HEK293 (cell line): ENCODE data around the gene DNAJA3.
A peak's percentile ranks its signal among the peaks of the same experiment; 100 is the strongest.

ENCODE experiments used
- CTCF ChIA-PET: fragments of 350-600 bp; formaldehyde crosslinking; extraction: SDS; loops from one replicate; lab custom pipeline; 2021; ENCODE audit warnings: antibody characterized with exemption; lab: Yijun Ruan, JAX
- POLR2A ChIA-PET: fragments of 300-600 bp; formaldehyde crosslinking; extraction: SDS; loops from one replicate; lab custom pipeline; 2020; ENCODE audit warnings: antibody characterized with exemption, inconsistent platforms; lab: Yijun Ruan, JAX
- H3K27ac ChIP-seq: fragments of 200-500 bp; sonication (Bioruptor generic); 2 replicates; pipeline ENCODE4 v1.5.1; 2014; ENCODE audit warnings: low read depth, low read length, control low read depth, inconsistent platforms; ENCODE audit errors: extremely low read depth
- H3K36me3 ChIP-seq, 2 experiments: fragments of 200-500 bp in 1 of 2; sonication (Bioruptor generic) in 1 of 2; 1 replicate in 1 of 2; 2 replicates in 1 of 2; pipeline ENCODE4 v1.5.1; 2014 to 2017; ENCODE audit warnings: inconsistent platforms in 2 of 2, low read length in 2 of 2; ENCODE audit not compliant: control insufficient read depth in 2 of 2, insufficient read depth in 1 of 2
- H3K4me1 ChIP-seq: fragments of 200-500 bp; sonication (Bioruptor generic); 2 replicates; pipeline ENCODE4 v1.5.1; 2014; ENCODE audit warnings: mild to moderate bottlenecking, low read length, inconsistent platforms; ENCODE audit not compliant: control insufficient read depth, insufficient read depth
- H3K4me3 ChIP-seq: 2 replicates; pipeline ENCODE4 v1.5.1; 2011; ENCODE audit warnings: low read depth, mild to moderate bottlenecking, control low read depth, low read length, moderate library complexity
- H3K9me3 ChIP-seq: fragments of 200-500 bp; sonication (Bioruptor generic); 2 replicates; pipeline ENCODE4 v1.5.1; 2014; ENCODE audit warnings: low read depth, low read length, inconsistent platforms; ENCODE audit not compliant: control insufficient read depth, insufficient read depth
- FEZF1 ChIP-seq: fragments of 450-650 bp; formaldehyde crosslinking; IDR thresholded peaks from 2 replicates; pipeline ENCODE4 v1.5.1; 2016; ENCODE audit warnings: missing biosample characterization, missing genetic modification characterization
- KLF9 ChIP-seq: fragments of 450-650 bp; formaldehyde crosslinking; IDR thresholded peaks from 2 replicates; pipeline ENCODE4 v1.5.1; 2016; ENCODE audit warnings: missing biosample characterization, missing genetic modification characterization, low read depth
- ZNF19 ChIP-seq: fragments of 450-650 bp; formaldehyde crosslinking; IDR thresholded peaks from 2 replicates; pipeline ENCODE4; 2016; ENCODE audit warnings: missing biosample characterization, missing genetic modification characterization, low read depth
- ZNF274 ChIP-seq, 2 experiments: fragments of 200-500 bp in 1 of 2; fragments of 450-650 bp in 1 of 2; sonication (Bioruptor generic) in 1 of 2; formaldehyde crosslinking in 1 of 2; IDR thresholded peaks; 2 replicates each; pipeline versions ENCODE4 v1.5.1 to v1.6.1; 2014 to 2016; ENCODE audit warnings: borderline replicate concordance in 1 of 2, inconsistent platforms in 1 of 2, low read length in 1 of 2, missing biosample characterization in 1 of 2, missing genetic modification characterization in 1 of 2
- ZNF366 ChIP-seq: fragments of 450-650 bp; formaldehyde crosslinking; conservative IDR thresholded peaks from 2 replicates; pipeline ENCODE4 v1.5.1; 2016; ENCODE audit warnings: missing biosample characterization, missing genetic modification characterization
- ZNF521 ChIP-seq: fragments of 450-650 bp; formaldehyde crosslinking; IDR thresholded peaks from 2 replicates; pipeline ENCODE4 v1.5.1; 2017; ENCODE audit warnings: missing biosample characterization, mild to moderate bottlenecking, missing genetic modification characterization
- ZNF571 ChIP-seq: fragments of 450-650 bp; formaldehyde crosslinking; IDR thresholded peaks from 2 replicates; pipeline ENCODE4 v1.5.0; 2017; ENCODE audit warnings: missing biosample characterization, missing genetic modification characterization
- ZNF600 ChIP-seq: fragments of 450-650 bp; formaldehyde crosslinking; IDR thresholded peaks from 2 replicates; pipeline ENCODE4 v1.5.1; 2016; ENCODE audit warnings: missing biosample characterization, missing genetic modification characterization
- ZNF621 ChIP-seq: fragments of 450-650 bp; formaldehyde crosslinking; IDR thresholded peaks from 2 replicates; pipeline ENCODE4 v1.5.1; 2017; ENCODE audit warnings: missing biosample characterization, missing genetic modification characterization
- ZNF768 ChIP-seq: fragments of 450-650 bp; formaldehyde crosslinking; IDR thresholded peaks from 2 replicates; pipeline ENCODE4 v1.5.1; 2018; ENCODE audit warnings: missing biosample characterization, mild to moderate bottlenecking, missing genetic modification characterization
- TF ChIP-seq, protein P1 (sequence below): sonication (generic); formaldehyde crosslinking; IDR thresholded peaks from 2 replicates; pipeline ENCODE4 v1.8.1; 2022; ENCODE audit warnings: mild to moderate bottlenecking, moderate library complexity, missing genetic modification reagents
- TF ChIP-seq, protein P2 (sequence below): fragments of 450-650 bp; formaldehyde crosslinking; IDR thresholded peaks from 2 replicates; pipeline ENCODE4 v1.5.1; 2017; ENCODE audit warnings: missing biosample characterization, mild to moderate bottlenecking, missing genetic modification characterization, moderate library complexity
- TF ChIP-seq, protein P3 (sequence below): fragments of 450-650 bp; formaldehyde crosslinking; IDR thresholded peaks from 2 replicates; pipeline ENCODE4 v1.5.1; 2016; ENCODE audit warnings: missing biosample characterization, missing genetic modification characterization
- TF ChIP-seq, protein P4 (sequence below): fragments of 450-650 bp; formaldehyde crosslinking; IDR thresholded peaks from 2 replicates; pipeline ENCODE4 v1.5.1; 2016; ENCODE audit warnings: missing biosample characterization, missing genetic modification characterization
- TF ChIP-seq, protein P5 (sequence below): fragments of 450-650 bp; IDR thresholded peaks from 2 replicates; pipeline ENCODE4 v1.5.1; 2018; ENCODE audit warnings: missing biosample characterization, missing genetic modification characterization
- TF ChIP-seq, protein P6 (sequence below): fragments of 450-650 bp; formaldehyde crosslinking; IDR thresholded peaks from 2 replicates; pipeline ENCODE4 v1.5.1; 2017; ENCODE audit warnings: missing biosample characterization, missing genetic modification characterization

The DNAJA3 gene

DNA sequence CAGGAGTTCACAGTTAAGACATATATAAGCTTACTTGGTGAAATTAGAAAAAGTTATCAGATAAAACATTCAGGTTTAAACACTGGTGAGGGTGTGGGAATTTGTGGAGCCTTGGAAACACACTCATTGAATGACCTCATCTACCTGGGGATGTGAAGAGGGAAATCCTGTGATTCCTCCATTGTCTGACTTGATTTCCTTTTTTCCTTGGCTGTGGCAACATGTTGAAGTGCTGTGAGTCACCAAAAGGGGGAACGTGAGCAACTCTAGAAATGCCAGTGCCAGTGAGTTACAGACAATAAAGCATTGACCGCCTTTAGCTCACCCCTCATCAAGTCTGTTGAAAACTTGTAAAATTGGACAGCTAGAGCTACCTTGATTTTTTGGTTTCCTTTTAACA lies 52.3 kb downstream of the DNAJA3 start (continued):
- TF ChIP-seq, protein P1, sequence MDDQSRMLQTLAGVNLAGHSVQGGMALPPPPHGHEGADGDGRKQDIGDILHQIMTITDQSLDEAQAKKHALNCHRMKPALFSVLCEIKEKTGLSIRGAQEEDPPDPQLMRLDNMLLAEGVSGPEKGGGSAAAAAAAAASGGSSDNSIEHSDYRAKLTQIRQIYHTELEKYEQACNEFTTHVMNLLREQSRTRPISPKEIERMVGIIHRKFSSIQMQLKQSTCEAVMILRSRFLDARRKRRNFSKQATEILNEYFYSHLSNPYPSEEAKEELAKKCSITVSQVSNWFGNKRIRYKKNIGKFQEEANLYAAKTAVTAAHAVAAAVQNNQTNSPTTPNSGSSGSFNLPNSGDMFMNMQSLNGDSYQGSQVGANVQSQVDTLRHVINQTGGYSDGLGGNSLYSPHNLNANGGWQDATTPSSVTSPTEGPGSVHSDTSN (CRISPR knock-in tag), result no peak
- TF ChIP-seq, protein P2, sequence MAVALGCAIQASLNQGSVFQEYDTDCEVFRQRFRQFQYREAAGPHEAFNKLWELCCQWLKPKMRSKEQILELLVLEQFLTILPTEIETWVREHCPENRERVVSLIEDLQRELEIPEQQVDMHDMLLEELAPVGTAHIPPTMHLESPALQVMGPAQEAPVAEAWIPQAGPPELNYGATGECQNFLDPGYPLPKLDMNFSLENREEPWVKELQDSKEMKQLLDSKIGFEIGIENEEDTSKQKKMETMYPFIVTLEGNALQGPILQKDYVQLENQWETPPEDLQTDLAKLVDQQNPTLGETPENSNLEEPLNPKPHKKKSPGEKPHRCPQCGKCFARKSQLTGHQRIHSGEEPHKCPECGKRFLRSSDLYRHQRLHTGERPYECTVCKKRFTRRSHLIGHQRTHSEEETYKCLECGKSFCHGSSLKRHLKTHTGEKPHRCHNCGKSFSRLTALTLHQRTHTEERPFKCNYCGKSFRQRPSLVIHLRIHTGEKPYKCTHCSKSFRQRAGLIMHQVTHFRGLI (tag by site-specific recombination), result no peak
- TF ChIP-seq ZNF768 (tag by site-specific recombination) (no peak), ZNF19 (no peak)
- TF ChIP-seq, protein P3, sequence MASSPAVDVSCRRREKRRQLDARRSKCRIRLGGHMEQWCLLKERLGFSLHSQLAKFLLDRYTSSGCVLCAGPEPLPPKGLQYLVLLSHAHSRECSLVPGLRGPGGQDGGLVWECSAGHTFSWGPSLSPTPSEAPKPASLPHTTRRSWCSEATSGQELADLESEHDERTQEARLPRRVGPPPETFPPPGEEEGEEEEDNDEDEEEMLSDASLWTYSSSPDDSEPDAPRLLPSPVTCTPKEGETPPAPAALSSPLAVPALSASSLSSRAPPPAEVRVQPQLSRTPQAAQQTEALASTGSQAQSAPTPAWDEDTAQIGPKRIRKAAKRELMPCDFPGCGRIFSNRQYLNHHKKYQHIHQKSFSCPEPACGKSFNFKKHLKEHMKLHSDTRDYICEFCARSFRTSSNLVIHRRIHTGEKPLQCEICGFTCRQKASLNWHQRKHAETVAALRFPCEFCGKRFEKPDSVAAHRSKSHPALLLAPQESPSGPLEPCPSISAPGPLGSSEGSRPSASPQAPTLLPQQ, result no peak

DNA sequence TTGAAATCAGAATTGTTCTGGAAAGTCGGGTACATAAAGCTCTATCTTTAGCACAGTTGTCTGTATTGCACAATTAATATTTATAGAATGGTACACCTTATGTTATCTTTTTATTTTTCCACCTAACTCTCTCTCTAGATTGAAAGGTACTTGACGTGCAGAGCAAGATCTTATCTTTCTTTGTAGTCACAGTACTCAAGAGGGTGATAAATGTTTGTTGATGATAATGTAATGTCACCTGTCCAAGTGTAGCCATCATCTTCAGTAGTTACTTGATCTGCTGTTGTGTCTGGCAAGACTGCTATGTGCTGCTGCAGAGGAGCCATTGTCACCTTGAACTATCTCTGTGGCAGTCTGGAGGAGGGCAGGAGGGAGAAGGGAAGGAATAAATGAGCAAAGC lies 55.9 kb downstream of the DNAJA3 start:
- CTCF ChIA-PET, result interaction anchor here (0.6 to 1.1 kb wide), 2 partner anchors 30 to 103 kb away, joined by 3 read pairs; no protein-coding TSS in a partner anchor
- H3K4me3 ChIP-seq, result no peak overlapping the region
- peaks cover 7% of the 10 kb centered on the region; the same call in 1 of the 2 replicates for H3K4me1 ChIP-seq
- POLR2A ChIA-PET, result no interaction called here
- H3K36me3 ChIP-seq, result peaks cover 4 to 20% of the 10 kb centered on the region in 2 experiments; a peak in 2 of 3 replicates
- H3K9me3 ChIP-seq, result no peaks in the 10 kb centered on the region
- 0 out of 2 replicates have a peak, but pooled peaks have one; percentile 9 for TF ChIP-seq FEZF1 (tag by site-specific recombination)
- TF ChIP-seq, protein P4, sequence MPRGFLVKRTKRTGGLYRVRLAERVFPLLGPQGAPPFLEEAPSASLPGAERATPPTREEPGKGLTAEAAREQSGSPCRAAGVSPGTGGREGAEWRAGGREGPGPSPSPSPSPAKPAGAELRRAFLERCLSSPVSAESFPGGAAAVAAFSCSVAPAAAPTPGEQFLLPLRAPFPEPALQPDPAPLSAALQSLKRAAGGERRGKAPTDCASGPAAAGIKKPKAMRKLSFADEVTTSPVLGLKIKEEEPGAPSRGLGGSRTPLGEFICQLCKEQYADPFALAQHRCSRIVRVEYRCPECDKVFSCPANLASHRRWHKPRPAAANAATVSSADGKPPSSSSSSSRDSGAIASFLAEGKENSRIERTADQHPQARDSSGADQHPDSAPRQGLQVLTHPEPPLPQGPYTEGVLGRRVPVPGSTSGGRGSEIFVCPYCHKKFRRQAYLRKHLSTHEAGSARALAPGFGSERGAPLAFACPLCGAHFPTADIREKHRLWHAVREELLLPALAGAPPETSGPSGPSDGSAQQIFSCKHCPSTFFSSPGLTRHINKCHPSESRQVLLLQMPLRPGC (tag by site-specific recombination), result 0 out of 2 replicates have a peak, but pooled peaks have one; percentile 27
- TF ChIP-seq, protein P5, sequence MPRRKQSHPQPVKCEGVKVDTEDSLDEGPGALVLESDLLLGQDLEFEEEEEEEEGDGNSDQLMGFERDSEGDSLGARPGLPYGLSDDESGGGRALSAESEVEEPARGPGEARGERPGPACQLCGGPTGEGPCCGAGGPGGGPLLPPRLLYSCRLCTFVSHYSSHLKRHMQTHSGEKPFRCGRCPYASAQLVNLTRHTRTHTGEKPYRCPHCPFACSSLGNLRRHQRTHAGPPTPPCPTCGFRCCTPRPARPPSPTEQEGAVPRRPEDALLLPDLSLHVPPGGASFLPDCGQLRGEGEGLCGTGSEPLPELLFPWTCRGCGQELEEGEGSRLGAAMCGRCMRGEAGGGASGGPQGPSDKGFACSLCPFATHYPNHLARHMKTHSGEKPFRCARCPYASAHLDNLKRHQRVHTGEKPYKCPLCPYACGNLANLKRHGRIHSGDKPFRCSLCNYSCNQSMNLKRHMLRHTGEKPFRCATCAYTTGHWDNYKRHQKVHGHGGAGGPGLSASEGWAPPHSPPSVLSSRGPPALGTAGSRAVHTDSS (tag by site-specific recombination), result 0 out of 2 replicates have a peak, but pooled peaks have one; percentile 23
- peak; percentile 20; the same call in 1 of the 2 replicates for TF ChIP-seq ZNF600
- TF ChIP-seq ZNF366 (tag by site-specific recombination), result 0 out of 2 replicates have a peak, but pooled peaks have one; percentile 30
- TF ChIP-seq, protein P3, result no peak
- TF ChIP-seq ZNF571 (tag by site-specific recombination), result no peak
- no peak overlapping the region for H3K27ac ChIP-seq

DNA sequence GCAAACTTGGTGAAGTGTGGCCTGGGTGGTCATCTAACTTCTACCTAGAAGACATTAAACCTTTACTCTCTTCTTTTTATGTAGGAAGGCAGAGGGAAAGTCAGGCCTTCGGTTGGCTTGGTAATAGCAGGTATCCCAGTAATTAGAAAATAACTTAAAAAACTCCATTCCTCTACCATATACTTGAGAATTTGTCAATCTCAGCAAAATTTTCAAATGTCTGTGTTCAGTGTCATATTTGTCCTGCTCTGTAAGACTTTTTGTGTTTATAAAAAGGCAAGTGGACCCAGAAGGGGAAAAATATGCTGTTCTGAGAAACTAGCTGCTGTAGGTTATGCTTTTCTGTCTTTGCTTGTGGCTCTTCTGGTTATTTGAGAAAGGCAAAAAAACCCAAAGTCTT lies 56.3 kb downstream of the DNAJA3 start:
- POLR2A ChIA-PET, result no interaction called here

More for the DNA sequence above, 56.3 kb downstream of the DNAJA3 start:
- H3K9me3 ChIP-seq, result no peaks in the 10 kb centered on the region
- peaks cover 7% of the 10 kb centered on the region; the same call in 1 of the 2 replicates for H3K4me1 ChIP-seq
- H3K4me3 ChIP-seq, result no peak overlapping the region
- no peak for TF ChIP-seq KLF9 (tag by site-specific recombination)
- TF ChIP-seq, protein P6, sequence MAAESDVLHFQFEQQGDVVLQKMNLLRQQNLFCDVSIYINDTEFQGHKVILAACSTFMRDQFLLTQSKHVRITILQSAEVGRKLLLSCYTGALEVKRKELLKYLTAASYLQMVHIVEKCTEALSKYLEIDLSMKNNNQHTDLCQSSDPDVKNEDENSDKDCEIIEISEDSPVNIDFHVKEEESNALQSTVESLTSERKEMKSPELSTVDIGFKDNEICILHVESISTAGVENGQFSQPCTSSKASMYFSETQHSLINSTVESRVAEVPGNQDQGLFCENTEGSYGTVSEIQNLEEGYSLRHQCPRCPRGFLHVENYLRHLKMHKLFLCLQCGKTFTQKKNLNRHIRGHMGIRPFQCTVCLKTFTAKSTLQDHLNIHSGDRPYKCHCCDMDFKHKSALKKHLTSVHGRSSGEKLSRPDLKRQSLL (tag by site-specific recombination), result no peak
- no peak for TF ChIP-seq ZNF274 (IDR thresholded peaks at IDR 0.05; ENCODE audit: low read length)
- no peak for TF ChIP-seq ZNF274 (tag by site-specific recombination; IDR thresholded peaks at IDR 0.05; ENCODE audit: borderline replicate concordance)
- TF ChIP-seq ZNF521 (tag by site-specific recombination), result no peak
- no peak for TF ChIP-seq ZNF621 (tag by site-specific recombination)
- no peak for TF ChIP-seq ZNF571 (tag by site-specific recombination)
- TF ChIP-seq, all 188 proteins: peak for 0
- peaks cover 4 to 20% of the 10 kb centered on the region in 2 experiments; a peak in 2 of 3 replicates for H3K36me3 ChIP-seq
- CTCF ChIA-PET, result interaction anchor here (0.6 to 1.1 kb wide), 2 partner anchors 30 to 103 kb away, joined by 3 read pairs; no protein-coding TSS in a partner anchor
- H3K27ac ChIP-seq, result no peak overlapping the region
